Upper lobe of left lung (tissue), 4 donors: ENCODE measurements around the gene MED1.

Experiments
- CTCF ChIP-seq, 6 experiments: fragments of 450-650 bp in 4 of 6; fragments of 200-600 bp in 2 of 6; sonication (generic) in 2 of 6; IDR thresholded peaks; one replicate each; pipeline ENCODE4 v1.5.1; 2016 to 2019; ENCODE audit warnings: antibody characterized with exemption in 6 of 6
- EP300 ChIP-seq, 4 donors: sonication (generic); formaldehyde crosslinking; IDR thresholded peaks; one replicate each; pipeline ENCODE4 v1.5.1; 2017; ENCODE audit warnings: antibody characterized with exemption in 4 of 4, control low read depth in 2 of 4
- POLR2A ChIP-seq, 4 donors: fragments of 450-650 bp; IDR thresholded peaks; one replicate each; pipeline ENCODE4 v1.5.1; 2016 to 2017; ENCODE audit warnings: antibody characterized with exemption in 4 of 4, mild to moderate bottlenecking in 2 of 4
- POLR2AphosphoS5 ChIP-seq, 2 donors: sonication (generic); formaldehyde crosslinking; IDR thresholded peaks; one replicate each; pipeline ENCODE4 v1.5.1; 2017; ENCODE audit warnings: antibody characterized with exemption in 2 of 2

GRCh38 chr17:39416141-39416540, 34.9 kb downstream of the MED1 start:
- TF ChIP-seq CTCF (IDR thresholded peaks at IDR 0.05): no peak
- TF ChIP-seq POLR2AphosphoS5 (IDR thresholded peaks at IDR 0.05): no peak
- TF ChIP-seq POLR2A (IDR thresholded peaks at IDR 0.05): no peak
- TF ChIP-seq EP300 (IDR thresholded peaks at IDR 0.05): no peak
